NCI-H2107 treated with DMSO at 0.1 percent for 48 hours (cell line): ENCODE measurements around the gene SDK1.

Source experiments
- DNase-seq: peaks from one replicate; lab custom pipeline; 2025; ENCODE audit not compliant: unreplicated experiment; lab: John Stamatoyannopoulos, UW

Gene SDK1, protein sequence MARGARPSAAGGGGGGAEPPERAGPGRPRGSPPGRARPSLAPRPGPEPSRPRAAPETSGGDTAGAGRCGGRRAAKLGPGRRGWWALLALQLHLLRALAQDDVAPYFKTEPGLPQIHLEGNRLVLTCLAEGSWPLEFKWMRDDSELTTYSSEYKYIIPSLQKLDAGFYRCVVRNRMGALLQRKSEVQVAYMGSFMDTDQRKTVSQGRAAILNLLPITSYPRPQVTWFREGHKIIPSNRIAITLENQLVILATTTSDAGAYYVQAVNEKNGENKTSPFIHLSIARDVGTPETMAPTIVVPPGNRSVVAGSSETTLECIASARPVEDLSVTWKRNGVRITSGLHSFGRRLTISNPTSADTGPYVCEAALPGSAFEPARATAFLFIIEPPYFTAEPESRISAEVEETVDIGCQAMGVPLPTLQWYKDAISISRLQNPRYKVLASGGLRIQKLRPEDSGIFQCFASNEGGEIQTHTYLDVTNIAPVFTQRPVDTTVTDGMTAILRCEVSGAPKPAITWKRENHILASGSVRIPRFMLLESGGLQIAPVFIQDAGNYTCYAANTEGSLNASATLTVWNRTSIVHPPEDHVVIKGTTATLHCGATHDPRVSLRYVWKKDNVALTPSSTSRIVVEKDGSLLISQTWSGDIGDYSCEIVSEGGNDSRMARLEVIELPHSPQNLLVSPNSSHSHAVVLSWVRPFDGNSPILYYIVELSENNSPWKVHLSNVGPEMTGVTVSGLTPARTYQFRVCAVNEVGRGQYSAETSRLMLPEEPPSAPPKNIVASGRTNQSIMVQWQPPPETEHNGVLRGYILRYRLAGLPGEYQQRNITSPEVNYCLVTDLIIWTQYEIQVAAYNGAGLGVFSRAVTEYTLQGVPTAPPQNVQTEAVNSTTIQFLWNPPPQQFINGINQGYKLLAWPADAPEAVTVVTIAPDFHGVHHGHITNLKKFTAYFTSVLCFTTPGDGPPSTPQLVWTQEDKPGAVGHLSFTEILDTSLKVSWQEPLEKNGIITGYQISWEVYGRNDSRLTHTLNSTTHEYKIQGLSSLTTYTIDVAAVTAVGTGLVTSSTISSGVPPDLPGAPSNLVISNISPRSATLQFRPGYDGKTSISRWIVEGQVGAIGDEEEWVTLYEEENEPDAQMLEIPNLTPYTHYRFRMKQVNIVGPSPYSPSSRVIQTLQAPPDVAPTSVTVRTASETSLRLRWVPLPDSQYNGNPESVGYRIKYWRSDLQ (N-terminal part only)

DNA sequence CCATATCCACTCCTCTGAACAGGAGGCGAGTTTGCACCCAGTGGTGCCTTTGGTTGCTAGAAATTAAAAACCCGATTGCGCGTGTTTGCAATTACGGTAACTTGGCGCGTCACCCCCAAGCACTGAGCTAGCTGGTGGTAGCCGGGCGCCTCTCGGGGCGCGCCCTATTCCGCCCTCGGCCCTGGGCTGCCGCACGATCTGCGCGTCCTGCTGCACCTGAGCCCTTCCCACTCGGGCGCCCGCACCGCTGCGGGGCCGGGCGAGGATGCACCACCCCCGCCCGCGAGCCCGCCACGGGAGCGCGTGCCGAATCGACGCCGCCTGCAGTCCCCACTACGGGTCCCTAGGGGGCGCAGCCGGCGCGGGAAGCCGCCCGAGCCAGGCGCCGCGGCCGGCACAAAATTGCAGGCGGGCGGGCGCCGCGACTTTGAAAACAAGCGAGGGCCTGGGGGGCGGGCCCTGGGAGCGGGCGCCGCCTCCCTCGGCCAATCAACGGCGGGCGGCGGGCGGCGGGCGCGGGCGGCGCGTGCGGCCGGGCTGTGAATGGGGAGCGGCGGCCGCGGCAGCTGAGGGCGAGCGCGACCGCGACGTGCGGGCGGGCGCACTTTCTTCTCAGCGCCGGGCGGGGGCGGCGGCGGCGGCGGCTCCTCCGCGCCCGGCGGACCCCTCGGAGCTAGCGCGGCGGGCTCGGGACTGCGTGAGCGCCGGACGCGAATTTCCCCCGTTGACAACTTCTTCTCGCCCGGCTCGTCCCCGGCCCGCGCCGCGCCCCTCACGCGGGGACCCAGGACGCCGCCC, at the start of gene SDK1:
TSS of gene SDK1 (plus strand) at position 602 of the 798 bp plus-strand sequence. CDS start 335 bp downstream, outside the sequence.
- DNase-seq = peak; percentile 15

DNA sequence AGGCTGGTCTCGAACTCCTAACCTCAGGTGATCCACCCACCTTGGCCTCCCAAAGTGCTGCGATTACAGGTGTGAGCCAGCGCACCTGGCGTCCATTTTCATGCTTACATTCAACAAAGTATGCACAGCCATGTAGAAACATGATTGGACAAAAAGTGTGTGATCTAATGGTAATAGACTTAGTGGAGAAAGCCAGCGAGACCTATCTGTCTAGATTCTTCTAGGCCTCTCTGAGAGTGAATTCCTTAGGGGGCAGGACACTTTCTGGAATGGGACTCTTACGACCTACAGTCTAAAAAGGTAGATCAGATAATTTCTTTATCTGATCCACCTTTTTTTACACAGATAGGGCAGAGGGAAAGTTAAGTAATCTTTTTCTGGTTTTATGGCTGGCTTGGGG, 46.3 kb upstream of the SDK1 start:
- DNase-seq = no peak

DNA sequence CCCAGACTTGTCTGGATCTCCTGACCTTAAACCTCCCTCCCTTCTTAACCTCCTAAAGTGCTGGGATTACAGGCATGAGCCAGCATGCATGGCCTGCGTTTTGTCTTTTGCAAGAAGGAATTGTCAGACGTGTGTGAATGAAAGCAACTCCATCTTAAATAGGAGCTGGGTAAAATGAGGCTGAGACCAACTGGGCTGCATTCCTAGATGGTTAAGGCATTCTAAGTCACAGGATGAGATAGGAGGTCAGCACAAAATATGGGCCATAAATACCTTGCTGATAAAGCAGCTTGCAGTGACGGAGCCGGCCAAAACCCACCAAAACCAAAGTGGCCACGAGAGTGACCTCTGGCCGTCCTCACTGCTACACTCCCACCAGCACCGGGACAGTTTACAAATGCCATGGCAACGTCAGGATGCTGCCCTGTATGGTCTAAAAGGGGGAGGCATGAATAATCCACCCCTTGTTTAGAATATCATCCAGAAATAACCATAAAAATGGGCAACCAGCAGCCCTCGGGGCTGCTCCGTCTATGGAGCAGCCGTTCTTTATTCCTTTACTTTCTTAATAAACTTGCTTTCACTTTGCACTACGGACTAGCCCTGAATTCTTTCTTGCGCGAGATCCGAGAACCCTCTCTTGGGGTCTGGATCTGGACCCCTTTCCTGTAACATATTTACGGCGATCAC, 41.2 kb upstream of the SDK1 start:
- DNase-seq = no peak

DNA sequence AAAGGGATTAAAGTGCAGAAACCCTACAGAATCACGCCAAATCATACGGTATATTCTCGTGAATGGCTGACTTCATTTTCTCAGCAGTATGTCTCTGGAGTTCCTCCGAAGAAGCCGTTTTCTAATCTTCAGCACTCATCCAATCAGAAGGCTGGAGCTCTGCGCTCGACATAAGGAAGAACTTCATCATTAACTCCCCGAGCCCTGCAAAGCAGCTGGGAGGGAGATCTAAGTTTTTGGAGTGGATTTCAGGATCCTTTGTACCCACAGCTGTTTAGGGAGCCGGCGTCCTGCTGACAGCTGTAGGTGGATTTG, 40.7 kb upstream of the SDK1 start:
- no peak for DNase-seq

DNA sequence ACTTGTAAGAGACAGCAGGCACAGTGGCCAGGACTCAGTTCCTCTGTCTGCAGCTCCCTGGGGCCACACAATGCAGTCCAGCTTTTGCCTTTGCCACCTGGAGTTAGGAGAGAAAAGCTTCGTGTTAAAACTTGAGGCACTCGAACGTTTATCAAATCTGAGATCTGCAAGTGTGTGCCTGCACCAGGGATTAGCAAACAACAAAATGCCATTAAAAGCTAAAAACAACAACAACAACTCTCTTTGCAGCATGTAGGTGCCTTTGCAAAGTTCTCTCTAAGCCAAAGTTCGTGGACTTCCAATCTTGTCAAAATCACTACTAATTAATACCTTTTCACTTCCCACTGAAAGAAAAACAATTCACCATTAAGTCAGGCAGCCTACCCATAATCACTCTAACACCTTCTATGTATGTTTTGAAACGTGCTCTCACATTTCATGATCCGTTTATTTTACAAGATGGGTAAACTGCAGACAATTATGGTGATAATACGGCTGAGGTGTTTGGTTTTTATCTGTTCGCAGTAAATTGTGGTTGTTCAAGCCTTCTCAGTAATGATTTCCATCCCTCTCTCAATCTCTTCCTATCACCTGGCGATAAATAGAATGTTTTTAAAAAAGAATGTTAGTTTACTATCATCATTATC, 36.2 kb upstream of the SDK1 start:
- no peak for DNase-seq

DNA sequence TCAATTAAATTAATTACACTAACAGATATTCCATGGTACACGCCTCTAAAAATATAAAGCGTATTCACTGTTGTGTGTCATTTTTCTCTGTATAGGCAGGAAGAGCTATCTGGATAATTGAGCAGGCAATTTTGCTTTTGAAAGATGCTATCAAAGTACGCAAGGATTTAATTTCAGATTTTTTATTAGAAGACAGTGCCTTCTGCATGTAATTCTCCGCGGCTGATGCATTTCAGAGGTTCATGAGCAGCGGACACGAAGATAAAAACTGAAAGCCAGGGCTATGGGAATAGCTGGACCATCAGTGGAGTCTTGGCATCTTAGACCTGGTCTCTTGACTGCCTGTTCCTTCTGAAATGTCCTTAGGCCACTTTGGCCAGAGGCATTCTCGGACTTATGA, 35.7 kb upstream of the SDK1 start:
- no peak for DNase-seq

DNA sequence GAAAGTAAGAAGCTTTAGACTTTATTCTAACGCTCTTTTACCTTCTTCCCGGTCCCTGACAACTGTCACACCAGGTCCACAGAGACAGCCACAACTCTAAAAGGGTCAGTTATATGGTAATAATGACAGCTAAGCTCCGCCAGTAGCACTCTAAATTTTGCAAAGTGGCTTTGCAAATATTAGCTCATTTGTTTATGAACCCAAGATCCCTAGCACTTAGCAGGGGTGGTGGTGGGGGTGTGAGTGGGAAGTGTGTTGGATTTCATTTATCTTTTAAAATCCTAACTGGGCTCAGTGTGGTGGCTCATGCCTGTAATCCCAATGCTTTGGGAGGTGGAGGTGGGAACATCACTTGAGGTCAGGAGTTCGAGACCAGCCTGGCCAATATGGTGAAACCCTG, 34.8 kb upstream of the SDK1 start:
- DNase-seq = no peak

DNA sequence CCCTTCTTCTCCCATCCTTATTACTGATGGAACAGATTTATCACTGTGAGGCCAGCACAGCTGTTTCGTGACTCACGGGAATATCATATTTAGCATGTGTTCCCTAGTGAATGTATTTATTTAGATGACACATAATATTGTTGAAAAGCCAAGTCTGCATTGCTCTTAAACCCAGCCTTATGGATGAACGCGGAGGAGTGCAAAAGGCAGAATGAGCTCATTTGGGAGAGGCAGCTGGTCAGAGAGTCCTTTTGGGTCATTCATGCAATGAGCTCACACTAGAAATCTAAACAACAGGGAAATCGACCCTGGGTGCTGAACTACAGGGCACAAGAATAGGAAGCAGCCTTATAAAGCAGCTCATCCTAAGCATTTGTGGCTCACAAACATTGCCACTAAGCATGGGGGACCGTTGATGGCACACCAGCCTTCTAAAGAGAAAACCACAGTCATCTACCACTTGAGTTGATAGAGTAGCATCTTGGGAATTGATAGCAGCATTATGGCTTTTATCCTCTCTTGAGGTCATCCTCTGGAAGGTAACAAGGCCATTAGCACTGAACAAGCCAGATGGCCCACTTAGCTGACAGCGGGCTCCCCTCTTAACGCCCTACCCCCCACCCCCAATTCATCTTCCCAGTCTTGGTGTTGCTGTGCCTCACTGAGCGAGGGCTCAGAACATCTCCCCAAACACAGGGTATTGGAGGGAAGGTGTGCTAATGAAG, 32.9 kb upstream of the SDK1 start:
- DNase-seq = peak; percentile 62

DNA sequence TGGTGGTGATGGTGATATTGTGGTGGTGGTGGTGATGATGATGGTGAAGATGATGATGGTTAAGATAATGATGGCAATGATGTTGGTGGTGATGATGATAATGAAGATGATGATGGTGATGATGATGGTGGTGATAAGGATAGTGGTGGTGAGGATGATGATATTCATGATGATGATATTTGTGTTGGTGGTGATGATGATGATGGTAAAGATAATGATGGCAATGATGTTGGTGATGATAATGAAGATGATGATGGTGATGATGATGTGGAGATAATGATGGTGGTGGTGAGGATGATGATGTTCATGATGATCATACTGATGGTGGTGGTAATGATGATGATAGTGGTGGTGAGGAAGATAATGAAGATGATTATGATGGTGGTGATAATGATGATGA, 30.7 kb upstream of the SDK1 start:
- DNase-seq = no peak

DNA sequence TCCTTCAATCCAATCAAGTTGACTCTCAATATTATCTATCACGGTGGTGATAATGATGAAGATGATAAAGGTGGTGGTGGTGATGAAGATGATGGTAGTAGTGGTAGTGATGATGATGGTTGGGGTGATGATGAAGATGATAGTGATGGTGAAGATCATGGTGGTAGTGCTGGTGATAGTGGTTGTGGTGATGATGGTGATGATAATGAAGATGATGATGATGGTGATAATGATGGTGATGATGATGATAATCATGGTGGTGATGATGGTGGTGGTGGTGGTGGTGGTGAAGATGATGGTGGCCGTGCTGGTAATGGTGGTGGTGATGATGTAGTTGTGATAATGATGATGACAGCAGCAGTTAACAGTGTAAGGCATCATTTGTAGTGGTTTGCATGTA, 29.8 kb upstream of the SDK1 start:
- DNase-seq = no peak

DNA sequence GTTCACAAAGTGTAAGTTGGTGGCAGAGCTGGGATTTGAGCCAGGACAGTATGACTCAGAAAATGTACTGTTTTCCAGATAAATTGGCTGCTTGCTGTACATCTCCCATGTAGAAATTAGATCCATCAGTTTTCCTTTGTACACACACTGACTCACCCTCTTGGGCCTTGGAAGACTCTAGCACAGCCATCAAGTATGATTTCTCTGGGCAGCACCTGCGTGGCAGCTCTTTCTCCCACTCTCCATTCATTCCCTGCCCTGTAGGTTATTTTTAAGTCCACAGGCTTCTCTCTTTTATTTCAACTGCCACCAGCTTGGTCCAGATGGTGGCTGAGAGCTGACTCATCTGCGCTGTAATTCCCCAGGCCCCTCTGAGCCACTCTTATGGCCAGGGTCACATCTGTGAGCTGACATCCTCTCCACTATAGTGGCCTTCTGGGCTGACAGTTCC, 28.3 kb upstream of the SDK1 start:
- no peak for DNase-seq

DNA sequence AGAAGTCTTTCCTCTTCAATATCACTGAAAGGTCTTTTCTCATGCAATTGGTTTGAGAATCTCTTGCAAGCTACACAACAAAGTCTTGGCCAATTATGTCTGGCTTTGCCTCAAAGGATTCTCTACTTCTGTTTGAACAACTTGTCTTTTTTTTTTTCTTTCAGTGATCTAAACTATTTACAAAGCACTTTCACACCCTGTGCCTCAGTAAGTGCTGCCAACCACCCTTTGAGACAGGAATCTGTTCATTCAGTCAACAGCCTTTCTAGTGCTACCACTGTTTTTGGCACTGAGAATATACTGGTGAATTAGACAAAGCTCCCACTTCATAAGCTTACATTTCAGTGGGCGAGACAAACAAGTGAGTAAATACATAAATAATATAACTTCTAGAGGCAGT, 26.9 kb upstream of the SDK1 start:
- no peak for DNase-seq

DNA sequence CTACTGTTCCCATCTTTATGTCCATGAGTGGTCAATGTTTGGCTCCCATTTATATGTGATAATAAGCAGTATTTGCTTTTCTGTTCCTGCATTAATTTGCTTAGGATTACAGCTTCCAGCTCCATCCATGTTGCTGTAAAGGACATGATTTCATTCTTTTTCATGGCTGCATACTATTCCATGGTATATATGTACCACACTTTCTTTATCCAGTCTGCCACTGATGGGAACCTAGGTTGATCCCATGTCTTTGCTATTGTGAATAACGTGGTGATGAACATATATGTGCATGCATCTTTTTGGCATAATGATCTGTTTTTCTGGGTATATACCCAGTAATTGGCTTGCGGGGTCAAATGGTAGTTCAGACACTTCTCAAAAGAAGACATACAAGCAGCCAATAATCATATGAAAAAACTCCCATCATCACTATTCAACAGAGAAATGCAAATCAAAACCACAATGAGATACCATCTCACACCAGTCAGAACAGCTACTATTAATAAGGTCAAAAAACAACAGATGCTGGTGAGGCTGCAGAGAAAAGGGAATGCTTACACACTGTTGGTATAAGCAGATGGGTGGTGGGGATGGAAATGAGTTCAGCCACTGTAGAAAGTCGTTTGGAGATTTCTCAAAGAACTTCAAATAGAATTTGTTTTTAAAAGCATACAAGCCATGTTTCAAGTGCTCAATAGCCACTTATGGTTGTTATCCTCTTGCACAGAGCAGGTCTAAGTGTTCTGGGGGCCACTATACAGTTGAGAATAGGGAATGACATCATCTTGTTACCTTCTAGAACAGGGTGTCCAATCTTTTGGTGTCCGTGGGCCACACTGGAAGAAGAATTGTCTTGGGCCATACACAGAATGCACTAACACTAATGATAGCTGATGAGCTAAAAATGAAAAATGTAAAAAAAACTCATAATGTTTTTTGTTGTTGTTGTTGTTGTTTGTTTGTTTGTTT, 23.2 kb upstream of the SDK1 start:
- no peak for DNase-seq

DNA sequence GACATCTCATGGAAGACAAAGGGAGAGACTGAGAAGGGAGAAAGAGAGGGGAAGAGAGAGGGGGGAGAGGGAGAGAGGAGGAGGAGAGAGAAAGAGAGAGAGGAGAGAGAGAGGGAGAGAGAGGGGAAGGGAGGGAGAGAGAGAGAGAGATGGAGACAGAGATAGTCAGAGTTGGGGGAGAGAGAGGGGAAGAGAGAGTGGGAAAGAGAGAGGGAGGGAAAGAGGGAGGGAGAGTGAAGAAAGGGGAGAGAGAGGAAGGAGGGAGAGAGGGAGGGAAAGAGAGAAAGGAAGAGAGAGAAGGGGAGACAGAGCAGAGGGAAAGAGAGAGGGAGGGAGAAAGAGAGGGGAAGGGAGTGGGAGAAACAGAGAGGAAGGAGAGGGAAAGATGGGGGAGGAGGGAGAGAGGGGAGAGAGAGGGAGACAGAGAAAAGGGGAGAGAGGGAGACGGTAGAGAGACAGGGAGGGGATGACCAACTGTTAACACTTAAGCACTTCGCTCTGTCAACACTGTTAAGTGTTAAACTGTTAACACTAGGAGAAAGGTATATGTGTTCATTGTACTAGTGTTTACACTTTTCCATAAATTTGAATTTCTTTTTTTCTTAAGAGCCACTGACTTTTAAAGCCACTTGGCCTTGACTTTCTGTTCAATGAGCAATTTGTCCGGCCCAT, 21.8 kb upstream of the SDK1 start:
- DNase-seq = no peak

DNA sequence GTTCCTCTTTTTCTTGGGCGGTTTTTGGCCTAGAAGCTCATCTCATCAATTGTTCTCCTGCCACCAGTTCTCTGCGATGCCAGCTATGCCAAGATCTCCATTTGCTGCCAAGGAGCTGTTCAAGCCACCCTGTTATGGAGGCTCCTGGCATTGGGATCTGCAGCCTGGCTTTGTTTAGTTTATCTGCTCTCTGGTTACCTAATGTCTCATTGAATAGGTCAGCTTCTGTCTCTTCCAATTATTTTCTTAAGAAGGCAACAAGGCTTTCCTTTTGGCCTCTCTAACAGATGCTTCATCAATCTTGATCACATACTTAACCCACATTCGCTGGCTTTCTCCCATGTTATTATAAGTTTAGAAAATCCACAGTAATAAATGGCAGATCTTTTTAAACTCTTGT, 20.6 kb upstream of the SDK1 start:
- DNase-seq = no peak

DNA sequence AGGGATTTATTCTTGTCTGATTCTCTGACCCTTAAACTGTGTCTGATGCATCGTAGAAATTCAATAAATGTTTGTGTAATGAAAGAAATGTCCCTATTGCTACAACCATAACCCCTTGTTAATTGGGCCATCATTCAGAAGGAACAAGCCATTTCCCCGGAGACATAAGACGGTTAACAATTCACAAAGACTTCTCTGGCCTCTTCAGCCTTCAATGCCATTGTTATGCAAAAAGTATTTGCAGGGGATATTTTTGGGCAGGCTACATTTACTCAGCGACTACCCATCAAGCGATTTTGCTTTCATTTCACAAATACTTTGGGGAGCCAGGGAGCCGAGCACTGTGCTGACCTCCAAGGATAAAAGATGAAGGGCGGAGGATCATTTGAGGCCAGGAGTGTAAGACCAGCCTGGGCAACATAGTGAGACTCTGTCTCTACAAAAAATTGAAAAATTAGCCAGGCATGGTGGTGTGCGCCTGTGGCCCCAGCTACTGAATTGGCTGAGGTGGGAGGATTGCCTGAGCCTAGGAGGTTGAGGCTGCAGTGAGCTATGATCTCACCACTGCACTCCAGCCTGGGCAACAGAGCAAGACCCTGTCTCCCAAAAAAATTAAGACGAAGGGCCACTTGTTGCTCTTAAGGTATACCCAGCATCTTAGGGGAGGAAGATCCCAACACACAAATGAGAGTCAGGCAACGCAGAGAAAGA, 20.0 kb upstream of the SDK1 start:
- no peak for DNase-seq

DNA sequence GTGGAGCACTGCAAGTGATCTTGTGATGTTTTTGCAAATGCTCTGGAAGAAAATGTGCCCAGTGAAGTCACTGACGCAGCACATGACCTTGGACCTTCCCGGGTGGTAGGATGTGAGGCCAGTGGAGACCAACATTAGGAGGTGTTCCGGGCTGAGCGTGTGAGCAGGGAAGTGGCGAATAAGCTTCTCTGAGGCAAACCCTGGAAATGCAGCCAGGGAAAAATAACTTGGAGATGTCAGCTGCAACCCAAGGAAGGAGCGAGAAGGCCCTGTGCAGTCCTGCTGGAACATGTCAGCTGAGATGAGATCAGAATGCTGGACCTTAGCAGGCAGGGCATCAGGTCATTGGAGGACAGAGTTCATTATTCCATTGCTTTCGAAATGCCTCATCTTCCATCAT, 18.6 kb upstream of the SDK1 start:
- no peak for DNase-seq
